GM12891 (cell line): Measurements from ENCODE around the gene IRF9.
"Not testable (repeated sequence)": the region's sequence is repeated elsewhere in the genome, so short reads cannot be mapped to it uniquely, and the experiment has no call there.

Source experiments
- DNase-seq: peaks from one replicate; pipeline ENCODE4 v3.0.0; 2011; ENCODE audit warnings: low spot score; ENCODE audit not compliant: insufficient read length
- FAIRE-seq: peaks from 2 replicates; lab custom pipeline; 2011; peaks lifted over from hg19 to GRCh38; lab: Jason Lieb, UNC
- PAX5 ChIP-seq: IDR thresholded peaks from 2 replicates; pipeline ENCODE4 v1.6.1; 2011; ENCODE audit warnings: low read length, moderate library complexity, mild to moderate bottlenecking; ENCODE audit not compliant: insufficient read depth, severe bottlenecking
- POLR2A ChIP-seq: IDR thresholded peaks from 2 replicates; pipeline ENCODE4 v1.6.1; 2011; ENCODE audit warnings: low read depth, low read length, control low read depth
- POLR2AphosphoS5 ChIP-seq: IDR thresholded peaks from 2 replicates; pipeline ENCODE4 v1.6.1; 2011; ENCODE audit warnings: low read depth, low read length, control low read depth
- POU2F2 ChIP-seq: IDR thresholded peaks from 2 replicates; pipeline ENCODE4 v1.6.1; 2011; ENCODE audit warnings: low read depth, mild to moderate bottlenecking, control low read depth, low read length, moderate library complexity
- SPI1 ChIP-seq: IDR thresholded peaks from 2 replicates; pipeline ENCODE4 v1.6.1; 2011; ENCODE audit warnings: low read depth, low read length, control low read depth
- TAF1 ChIP-seq: IDR thresholded peaks from 2 replicates; pipeline ENCODE4 v1.6.1; 2011; ENCODE audit warnings: low read depth, low read length, control low read depth

The IRF9 gene

DNA sequence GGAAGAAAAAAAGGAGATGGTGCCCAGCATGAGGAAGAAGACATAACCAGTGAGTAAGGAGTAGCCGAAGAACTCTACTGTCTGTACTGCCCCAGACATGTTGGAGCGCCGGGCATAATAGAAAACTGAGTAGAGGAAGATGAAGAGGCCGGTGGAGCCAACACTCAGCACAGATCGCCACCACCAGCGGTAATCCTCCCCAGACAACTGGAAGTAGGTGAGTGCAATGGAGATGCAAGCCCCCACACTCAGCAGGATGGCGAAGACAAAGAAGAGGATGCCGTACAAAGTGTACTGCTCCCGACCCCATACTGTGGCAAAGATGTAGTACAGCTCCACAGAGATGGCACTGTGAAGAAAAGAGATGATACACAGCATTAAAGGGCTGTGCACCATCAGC is 28.4 kb downstream of the IRF9 start:
- TF ChIP-seq POLR2A: no peak
- no peak for TF ChIP-seq PAX5
- no peak for TF ChIP-seq POLR2AphosphoS5
- TF ChIP-seq SPI1: no peak
- no peak for TF ChIP-seq POU2F2
- TF ChIP-seq TAF1: no peak
- DNase-seq (no peak), FAIRE-seq (no peak)

DNA sequence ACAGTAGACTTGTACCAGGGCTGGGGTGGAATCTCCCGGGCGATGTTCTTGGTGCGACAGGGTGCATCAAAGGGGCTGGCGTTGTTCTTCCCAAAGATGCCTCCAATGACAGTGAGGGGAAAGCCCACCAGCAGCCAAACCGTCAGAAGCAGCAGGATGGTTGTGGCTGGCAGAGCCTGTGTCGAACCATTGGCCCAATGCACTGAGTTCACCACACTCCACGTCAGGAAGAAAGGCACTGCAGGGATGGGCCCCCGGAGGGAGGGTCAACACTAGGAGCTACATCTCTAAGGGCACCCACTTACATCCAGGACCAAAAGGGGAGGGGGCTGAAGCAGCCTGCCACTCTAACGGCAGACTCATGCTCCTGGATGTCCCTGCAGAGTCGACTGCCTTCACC is 29.4 kb downstream of the IRF9 start:
- DNase-seq (no peak), FAIRE-seq (no peak)
- TF ChIP-seq POLR2AphosphoS5 (no peak), POU2F2 (no peak), TAF1 (no peak), PAX5 (no peak), SPI1 (no peak), POLR2A (no peak)

DNA sequence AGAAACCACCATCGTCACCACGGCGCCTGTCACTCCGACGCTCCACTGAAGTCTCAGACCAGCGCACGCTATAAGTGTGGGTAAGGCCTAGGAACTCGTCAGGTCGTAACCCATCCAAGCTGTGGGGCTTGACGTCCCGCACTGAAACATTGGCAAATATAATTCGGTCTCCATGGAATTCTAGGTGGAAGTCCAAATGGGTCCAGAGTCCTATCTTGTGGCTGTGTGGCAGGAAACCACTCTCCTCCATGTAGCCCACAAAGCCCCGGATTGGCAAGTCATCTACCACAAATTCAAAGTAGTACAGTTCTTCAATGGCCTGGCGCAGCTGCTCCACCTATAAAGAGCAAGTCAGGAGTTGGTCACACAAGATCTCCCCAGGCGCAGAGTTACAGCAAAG is 31.9 kb downstream of the IRF9 start:
- FAIRE-seq: no peak
- TF ChIP-seq POLR2AphosphoS5: no peak
- TF ChIP-seq SPI1: no peak
- no peak for TF ChIP-seq POLR2A
- no peak for TF ChIP-seq POU2F2
- no peak for TF ChIP-seq PAX5
- no peak for TF ChIP-seq TAF1
- no peak for DNase-seq

DNA sequence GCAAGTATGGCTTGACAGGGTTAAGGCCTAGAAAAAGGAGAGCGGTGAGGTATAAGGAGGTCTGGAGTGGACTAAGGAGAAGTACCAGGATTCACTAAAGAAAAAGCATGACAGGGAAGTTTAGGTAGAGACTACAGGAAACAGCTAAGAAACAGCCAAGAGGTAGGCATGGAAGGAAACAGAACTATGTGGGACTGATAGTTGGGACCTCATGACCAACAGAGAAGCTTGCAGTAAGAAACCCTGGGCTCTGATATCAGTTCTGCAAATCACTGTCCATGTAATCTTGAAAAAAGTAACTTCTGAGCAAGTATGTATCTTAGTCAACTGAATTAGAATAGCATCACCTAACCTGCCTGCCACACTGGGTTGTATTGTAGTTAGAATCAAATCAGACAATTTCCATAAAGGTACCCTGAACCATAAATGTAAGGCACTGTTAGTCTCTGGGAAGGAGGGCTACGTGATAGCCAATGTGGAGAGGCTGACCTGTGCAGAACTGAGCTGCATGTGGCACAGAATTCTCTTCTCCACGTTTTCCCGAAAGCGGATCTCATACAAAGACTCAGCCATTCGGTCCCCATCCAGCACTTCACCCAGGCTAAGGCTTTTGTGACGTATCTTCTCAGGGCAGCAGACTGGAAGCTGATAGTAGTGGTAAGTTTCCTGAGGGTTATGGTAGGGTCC is 33.3 kb downstream of the IRF9 start:
- DNase-seq (no peak), FAIRE-seq (no peak)
- TF ChIP-seq SPI1 (no peak), POLR2A (no peak), POLR2AphosphoS5 (no peak), TAF1 (no peak), POU2F2 (no peak), PAX5 (no peak)

DNA sequence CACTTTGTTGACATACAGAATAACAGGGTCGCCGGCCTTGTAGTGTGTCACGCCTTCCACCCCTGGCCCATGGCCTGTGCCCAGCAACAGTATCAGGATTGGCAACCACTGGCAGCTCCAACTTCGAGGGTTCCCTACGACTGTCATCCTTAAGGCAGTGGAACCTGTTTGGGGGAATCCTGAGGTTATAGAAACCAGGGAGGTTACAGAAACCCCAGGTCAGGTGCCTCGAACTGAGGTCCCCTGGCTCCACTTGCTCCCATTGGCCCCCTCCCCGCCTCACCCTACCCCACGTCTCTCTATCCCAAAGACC is 33.8 kb downstream of the IRF9 start:
- DNase-seq: no peak
- no peak for FAIRE-seq
- TF ChIP-seq POU2F2: no peak
- TF ChIP-seq POLR2A: no peak
- TF ChIP-seq SPI1: no peak
- TF ChIP-seq PAX5: no peak
- TF ChIP-seq POLR2AphosphoS5: no peak
- TF ChIP-seq TAF1: no peak

DNA sequence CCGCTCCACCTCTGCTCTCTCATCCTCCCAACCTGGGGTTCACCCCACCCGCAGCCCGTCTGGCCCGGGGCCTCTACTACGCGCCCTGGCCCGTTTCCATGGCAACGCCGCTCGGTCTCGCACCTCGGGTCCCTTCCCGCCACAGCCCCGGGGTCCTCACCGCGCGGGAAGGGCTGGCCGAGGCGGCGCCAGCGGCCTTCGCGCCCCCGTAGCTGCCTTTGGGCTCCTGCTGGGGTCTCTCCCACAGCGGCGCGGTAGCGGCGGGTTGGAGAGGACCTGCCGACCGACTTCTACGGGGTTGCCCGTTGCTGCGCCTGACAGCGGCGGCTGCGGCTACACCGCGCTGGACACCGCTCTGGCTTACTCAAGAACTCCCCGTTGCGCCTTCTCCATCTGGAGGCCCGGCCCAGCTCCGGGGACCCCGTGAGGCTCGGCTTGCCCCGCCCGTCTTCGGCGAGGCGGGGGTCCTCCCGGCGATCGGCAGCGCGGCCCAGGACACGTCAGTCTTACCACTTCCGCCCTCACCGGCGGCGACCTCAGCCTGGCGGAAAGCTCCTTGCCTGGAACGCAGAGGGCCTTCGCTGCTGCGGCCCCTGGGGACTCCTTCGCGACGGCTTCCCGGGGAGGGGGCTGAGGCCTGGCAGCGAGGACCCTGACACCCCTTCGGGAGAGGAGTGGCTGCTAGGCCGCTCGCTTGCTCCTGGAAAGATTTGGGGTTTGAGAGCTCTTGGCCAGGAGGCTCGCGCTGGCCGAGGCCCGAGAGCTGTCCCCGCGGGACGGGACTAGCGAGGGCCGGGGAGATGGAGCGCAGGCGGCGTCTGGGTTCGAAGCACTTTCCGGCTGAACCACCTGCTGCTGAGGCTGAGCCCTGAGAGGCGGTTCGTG is 34.4 kb downstream of the IRF9 start, which contains the start of gene TM9SF1:
TM9SF1 (minus strand) TSS at position 256 of the 885 bp plus-strand sequence. CDS start 422 bp downstream, outside the sequence.
- TF ChIP-seq TAF1 (no peak; the same call in 1 of the 2 replicates), POU2F2 (peak; percentile 12; the same call in 1 of the 2 replicates), SPI1 (peak; percentile 35; the same call in 1 of the 2 replicates), POLR2AphosphoS5 (peak; percentile 45; the same call in 1 of the 2 replicates), PAX5 (no peak), POLR2A (peak; percentile 54; the same call in 1 of the 2 replicates)
- FAIRE-seq (peak; percentile 96), DNase-seq (peak; percentile 95)

DNA sequence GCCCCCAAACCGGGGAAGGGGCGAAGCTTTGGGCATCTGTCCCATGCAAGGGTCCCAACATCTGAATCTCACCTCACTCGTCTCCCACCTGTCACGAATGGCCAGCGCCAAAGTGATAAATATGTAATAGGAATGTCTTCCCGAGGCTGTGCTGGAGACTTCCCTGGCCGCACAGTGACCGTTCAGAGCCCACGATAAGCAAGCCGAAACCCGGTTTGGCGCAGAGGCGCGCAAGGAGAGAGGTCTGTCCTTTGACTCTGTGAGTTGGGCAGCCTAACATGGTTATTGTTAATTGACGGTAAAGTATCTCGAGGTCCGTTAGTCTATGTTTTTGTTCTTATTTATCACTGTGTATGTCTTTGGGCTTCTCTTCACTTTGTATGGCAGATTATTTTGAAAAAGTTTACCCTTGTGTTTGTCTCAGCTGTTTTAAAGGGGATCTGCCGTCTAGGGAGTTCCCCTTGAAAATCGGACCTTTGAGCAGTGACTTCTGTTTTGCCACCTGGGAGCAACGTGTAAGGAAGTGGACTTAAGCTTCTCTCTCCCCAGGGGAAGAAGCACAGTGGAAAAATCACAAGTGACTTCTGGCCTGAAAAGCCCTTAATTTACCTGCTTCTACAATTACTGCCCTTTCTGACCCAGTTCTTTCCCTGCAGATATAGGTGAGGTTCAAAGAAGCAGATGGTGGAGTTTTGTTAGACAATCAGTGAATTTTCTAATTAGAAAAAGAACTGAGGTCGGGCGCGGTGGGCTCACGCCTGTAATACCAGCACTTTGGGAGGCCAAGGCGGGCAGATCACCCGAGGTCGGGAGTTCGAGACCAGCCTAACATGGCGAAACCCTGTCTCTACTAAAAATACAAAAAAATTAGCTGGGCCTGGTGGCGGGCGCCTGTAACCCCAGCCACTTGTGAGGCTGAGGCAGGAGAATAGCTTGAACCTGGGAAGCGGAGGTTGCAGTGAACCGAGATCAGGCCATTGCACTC is 35.3 kb downstream of the IRF9 start:
- peak; percentile 70 for TF ChIP-seq SPI1
- no peak for TF ChIP-seq POU2F2
- FAIRE-seq (no peak), DNase-seq (no peak)

DNA sequence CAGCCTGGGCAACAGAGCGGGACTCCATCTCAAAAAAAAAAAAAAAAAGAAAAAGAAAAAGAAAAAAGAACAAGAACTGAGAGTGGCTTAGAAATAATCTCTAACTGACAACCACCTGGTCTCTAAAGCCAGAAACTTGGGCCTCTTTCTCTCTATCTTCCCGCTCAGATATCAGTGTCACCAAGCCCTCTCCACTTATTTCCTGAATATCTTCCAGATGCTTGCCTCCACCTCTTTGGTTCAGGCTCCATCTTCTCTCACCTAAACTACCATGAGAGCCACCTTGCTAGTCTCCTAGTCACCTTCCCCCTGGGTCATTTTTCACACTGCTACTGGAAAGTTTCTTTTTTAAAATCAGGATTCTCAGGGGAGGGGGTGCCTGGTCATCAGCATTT is 36.0 kb downstream of the IRF9 start:
- no peak for FAIRE-seq
- DNase-seq: no peak
- TF ChIP-seq SPI1 (0 out of 2 replicates have a peak, but pooled peaks have one; percentile 0), POLR2AphosphoS5 (no peak)

DNA sequence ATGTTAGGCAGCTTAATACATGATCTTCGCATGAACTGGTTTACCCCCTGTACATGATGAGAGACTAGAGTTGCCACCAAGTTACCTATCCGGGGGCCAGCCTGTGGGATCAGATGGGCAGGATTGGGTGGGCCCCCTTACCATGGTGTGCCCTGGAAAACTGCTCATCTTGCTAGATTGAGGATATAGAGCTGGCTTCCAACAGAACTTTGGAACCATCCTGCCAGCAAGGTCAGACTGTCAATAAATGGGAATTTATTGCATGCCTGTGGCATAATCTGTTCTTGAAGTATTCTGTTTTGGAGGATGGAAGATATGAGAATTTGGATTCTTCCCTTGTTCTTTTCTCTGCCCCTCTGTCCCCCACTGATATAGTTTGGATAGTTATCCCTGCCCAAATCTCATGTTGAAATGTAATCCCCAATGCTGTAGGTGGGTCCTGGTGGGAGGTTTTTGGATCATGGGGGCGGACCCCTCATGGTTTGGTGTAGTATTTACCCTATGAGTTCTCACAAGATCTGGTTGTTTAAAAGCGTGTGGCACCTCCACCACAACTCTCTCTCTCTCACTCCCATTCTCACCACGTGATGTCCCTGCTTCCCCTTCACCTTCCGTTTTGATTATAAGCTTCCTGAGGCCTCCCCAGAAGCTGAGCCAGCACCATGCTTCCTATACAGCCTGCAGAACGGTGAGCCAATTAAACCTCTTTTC is 37.9 kb downstream of the IRF9 start:
- no peak for DNase-seq
- FAIRE-seq: no peak
- TF ChIP-seq POU2F2 (no peak), PAX5 (no peak), POLR2AphosphoS5 (no peak), SPI1 (no peak), POLR2A (no peak), TAF1 (no peak)

DNA sequence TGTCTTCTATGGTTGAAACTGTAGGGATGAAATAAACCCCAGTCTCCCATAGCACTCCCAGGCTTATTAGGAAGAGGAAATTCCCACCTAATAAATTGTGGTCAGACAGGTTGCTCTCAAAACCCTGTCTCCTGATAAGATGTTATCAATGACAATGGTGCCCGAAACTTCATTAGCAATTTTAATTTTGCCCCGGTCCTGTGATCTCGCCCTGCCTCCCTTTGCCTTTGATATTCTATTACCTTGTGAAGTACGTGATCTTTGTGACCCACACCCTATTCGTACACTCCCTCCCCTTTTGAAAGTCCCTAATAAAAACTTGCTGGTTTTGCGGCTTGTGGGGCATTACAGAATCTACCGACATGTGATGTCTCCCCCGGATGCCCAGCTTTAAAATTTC is 41.5 kb downstream of the IRF9 start:
- DNase-seq, FAIRE-seq: not testable (repeated sequence)

DNA sequence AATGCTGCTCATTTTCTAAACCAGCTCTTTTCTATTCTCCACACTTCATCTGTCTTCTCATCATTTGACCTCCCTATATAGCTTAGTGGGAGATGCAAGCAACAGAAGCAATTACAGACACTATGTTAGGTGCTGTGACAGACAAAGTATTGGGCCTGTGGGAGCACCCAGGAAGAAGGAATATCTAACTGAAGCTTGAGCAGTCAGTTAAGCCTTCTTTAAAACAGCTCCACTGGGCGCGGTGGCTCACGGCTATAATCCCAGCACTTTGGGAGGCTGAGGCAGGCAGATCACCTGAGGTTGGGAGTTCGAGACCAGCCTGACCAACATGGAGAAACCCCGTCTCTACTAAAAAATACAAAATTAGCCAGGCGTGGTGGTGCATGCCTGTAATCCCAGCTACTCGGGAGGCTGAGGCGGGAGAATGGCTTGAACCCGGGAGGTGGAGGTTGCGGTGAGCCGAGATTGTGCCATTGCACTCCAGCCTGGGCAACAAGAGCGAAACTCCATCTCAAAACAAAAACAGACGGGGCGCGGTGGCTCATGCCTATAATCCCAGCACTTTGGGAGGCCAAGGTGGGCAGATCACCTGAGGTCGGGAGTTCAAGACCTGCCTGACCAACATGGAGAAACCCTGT is 42.3 kb downstream of the IRF9 start:
- not testable (repeated sequence) for FAIRE-seq, DNase-seq
